Cardiac septum (tissue), 1 donor: ENCODE data around the gene FHDC1. TPM values are rescaled to one million over a fixed set of nuclear protein-coding genes. Genes with fewer than 3 reads are reported as not detected.

Experiments used
- DNase-seq: peaks from one replicate; pipeline ENCODE4 v3.0.0-alpha.2; 2020; ENCODE audit warnings: low spot score
- intact Hi-C: fragments of 100-400 bp; cut with DNase I; formaldehyde crosslinking; loops from one replicate; pipeline ENCODE4 v1.14.0; 2022
- total RNA-seq: library from RNA; stranded (reverse); fragmentation: NEBNext Ultra II Directional; extraction: Animal tissue kit (Norgen Biotek cat#: 25700); gene quantifications from one replicate; pipeline ENCODE4 v1.2.1, GENCODE V29; 2021
- donor health status: DM: no; HTN: no; CAD: no.

Gene FHDC1
- total RNA-seq, 1 donor from 2014 or later: 0.22 TPM

DNA sequence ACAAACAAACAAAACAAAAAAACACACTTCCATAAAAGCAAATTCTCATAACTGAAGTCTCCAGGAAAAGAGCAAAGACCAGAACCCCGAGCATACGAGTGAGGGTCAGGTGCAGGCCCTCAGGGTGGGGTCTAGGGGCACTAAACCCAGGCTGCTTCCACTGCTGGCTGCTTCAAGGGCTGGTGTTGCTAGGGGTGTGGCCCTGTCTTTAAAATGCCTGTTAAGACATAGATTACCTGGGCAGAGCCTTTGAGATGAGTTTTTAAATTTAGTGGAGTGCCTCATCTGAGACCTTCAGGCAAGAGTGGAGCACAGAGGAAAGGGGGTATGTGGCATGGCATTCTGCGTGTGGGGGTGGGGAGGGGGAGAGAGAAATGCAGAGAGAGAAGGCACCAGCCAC, 87.0 kb downstream of the FHDC1 start:
- intact Hi-C loops: no loop called here
- no peak for DNase-seq

DNA sequence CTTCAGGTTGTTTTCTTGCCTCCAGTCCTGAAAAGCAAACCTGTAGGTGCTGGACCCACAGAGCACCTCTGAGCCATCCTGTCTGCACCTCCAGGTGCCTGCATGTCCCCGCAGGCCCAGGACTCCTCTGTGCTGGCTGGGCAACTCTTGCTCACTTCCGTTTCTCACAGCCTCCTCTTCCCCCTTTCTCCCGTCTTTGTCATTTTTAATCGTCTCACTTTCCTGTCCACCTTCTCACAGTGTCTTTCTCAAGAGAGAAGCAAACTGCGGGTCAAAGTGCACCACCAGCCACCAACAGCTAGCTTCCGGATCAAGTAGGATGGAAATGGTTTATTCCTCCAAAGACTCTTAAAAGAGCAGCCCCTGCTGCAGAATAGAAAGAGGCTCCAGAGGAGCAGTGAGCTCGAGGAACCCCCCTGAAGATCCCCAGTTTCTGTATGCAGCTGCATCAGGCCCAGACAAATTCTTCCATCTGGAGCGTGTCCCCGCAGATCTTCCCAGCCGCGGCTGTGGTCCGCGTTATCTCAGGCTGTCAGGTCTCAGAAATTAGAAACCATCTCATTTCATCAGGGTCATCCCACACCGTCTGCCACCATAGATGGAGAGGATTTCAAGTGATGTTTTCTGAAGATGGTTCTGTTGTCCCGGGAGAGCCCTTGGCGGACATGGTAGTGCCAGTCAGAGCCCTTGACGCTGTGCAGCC, 87.7 kb downstream of the FHDC1 start:
- DNase-seq: no peak
- intact Hi-C loops: no loop called here

DNA sequence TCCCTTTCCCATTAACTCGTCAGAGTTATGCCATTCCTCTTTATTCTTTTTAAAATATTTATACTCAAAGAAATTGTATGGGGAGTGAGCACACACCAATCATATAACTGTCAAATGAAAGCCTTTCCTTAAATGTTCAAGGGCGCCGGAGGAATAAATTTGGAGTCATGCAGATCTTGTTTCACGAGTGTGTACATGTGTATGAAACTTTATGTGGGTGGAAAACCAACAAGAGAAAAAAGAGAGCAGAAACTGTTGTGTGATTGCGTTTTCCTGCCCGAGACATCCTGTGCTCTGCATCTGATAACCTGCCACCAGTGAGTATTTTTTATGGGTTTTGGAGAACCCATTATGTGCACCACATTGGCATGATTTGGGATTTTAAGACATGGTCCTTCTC, 88.3 kb downstream of the FHDC1 start:
- no peak for DNase-seq
- intact Hi-C loops: no loop called here

- no peak for DNase-seq
- intact Hi-C loops: no loop called here
Observed at GRCh38 chr4:153025406-153025805, 89.3 kb downstream of the FHDC1 start.

DNA sequence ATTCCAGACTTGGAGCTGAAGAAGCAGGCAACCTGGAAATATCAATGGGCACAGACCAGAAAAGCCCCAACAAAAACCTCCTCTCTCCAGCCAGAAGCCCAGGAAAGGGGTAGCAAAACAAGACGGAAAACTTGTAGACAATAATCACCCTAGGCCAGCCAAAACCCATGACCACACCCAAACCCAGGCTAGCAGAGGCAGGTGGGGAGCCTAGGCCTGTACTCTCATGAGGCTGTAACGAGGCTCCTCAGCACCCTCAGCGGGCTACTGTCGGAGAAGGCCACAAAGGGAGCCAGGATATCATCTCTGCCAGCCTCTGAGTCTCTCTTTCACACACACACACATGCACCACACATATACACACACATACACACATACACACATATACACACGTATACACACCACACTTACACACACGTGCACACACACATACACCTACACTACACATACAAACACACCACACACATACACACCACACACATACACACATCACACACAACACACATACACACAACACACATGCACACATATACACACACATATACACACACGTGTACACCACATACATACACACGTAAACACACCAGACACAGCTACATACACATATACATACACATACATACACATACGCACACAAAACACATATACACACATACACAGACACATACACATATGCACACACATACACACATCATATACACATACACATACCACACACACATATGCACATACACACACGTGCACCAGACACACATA, 90.6 kb downstream of the FHDC1 start:
- intact Hi-C loops: no loop called here

DNA sequence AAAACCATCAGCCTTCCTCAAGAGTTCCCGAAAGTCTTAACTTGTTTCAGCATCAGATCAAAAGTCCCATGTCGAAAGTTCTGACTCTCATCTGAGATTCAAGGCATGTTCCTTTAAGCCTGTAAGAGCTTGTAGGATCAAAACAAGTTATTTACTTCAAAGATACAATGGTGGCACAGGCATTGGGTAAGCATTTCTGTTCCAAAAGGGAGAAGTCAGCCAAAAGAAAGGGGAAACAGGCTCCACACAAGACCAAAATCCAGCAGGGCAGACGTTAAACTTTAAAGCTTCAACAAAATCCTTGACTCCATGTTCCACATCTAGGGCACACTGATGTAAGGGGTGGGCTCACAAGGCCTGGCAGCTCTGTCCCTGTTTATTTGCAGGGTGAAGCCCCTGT, 91.7 kb downstream of the FHDC1 start:
- DNase-seq: no peak
- intact Hi-C loops: no loop called here

More for the DNA sequence above, 90.6 kb downstream of the FHDC1 start:
- DNase-seq: no peak

DNA sequence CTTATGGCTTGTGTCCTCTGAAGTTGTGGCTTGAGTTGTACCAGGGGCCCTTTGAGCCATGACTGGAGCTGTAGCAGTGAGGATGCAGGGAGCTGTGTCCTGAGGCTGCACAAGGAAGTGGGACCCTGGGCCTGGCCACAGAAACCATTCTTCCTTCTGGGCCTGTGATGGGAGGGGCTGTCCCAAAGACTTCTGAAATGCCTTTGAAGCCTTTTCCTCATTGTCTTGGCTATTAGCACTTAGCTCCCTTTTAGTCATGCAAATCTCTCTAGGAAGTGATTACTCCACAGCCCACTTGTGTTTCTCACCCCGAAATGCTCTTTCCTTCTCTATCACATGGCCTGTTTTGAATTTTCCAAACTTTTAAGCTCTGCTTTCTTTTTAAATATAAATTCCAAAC, 92.4 kb downstream of the FHDC1 start:
- no peak for DNase-seq
- intact Hi-C loops: no loop called here

Other genes starting within 250 kb of the FHDC1 start
- gene TIGD4, start 156.6 kb upstream of the FHDC1 start, total RNA-seq: 0.40 TPM
- 11.9 TPM for gene ARFIP1, start 156.4 kb upstream of the FHDC1 start, total RNA-seq